Endothelial cell of umbilical vein (primary cell): ENCODE results near the gene RASSF5.

Experiments used
- FOS ChIP-seq: IDR thresholded peaks from 2 replicates; pipeline ENCODE4 v1.6.1; 2011; ENCODE audit warnings: mild to moderate bottlenecking, low read length, moderate library complexity, borderline replicate concordance; ENCODE audit not compliant: insufficient read depth
- MYC ChIP-seq: IDR thresholded peaks from one replicate; pipeline ENCODE4 v1.6.1; 2011; ENCODE audit warnings: mild to moderate bottlenecking, low read depth, low read length

DNA sequence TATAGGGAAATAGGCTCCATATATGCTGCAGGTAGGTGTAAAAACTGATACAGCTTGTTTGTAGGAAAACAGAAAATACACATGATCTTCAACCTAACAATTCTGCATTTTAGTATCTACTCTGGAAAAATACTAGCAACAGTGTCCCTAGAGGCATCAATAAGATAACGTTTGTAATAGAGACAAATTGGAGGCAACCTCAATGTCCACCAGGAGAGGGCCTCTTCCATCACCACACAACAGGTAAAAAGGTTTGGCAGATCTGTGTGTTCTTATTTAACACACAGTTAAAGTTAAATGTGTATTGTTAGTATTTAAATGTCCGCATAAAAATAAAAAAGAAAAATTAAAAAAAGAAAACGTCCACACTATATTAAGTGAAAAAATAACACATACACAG is 99.5 kb downstream of the RASSF5 start:
- TF ChIP-seq FOS: no peak
- TF ChIP-seq MYC: no peak
